Activated naive CD4-positive, alpha-beta T cell treated with anti-CD3 and anti-CD28 coated beads, Interleukin-2, amount 10 ng/mL, durations not matched to agents 7 days and 5 days (primary cell): Measurements from ENCODE around the gene IL5.
"Not testable (repeated sequence)": the region's sequence is repeated elsewhere in the genome, so short reads cannot be mapped to it uniquely, and the experiment has no call there.

Experiments used
- CTCF ChIA-PET: fragments of 350-600 bp; sonication (Branson Sonifier 250); formaldehyde crosslinking; loops from one replicate; lab custom pipeline; 2021; ENCODE audit warnings: antibody characterized with exemption; lab: Charles Lee
- DNase-seq: peaks from one replicate; pipeline ENCODE4 v3.0.0-alpha.2; 2020
- H3K27ac Mint-ChIP-seq: one replicate; pipeline ENCODE4 v1.8.0; 2021; ENCODE audit warnings: mild to moderate bottlenecking, moderate library complexity, mixed read lengths
- H3K27me3 Mint-ChIP-seq: one replicate; pipeline ENCODE4 v1.8.0; 2021; ENCODE audit warnings: mild to moderate bottlenecking, mixed read lengths
- H3K36me3 Mint-ChIP-seq: one replicate; pipeline ENCODE4 v1.8.0; 2021; ENCODE audit warnings: mixed read lengths
- H3K4me1 Mint-ChIP-seq: one replicate; pipeline ENCODE4 v1.8.0; 2021; ENCODE audit warnings: mixed read lengths
- H3K4me3 Mint-ChIP-seq: one replicate; pipeline ENCODE4 v1.8.0; 2021; ENCODE audit warnings: mild to moderate bottlenecking, moderate library complexity, mixed read lengths
- H3K9me3 Mint-ChIP-seq: one replicate; pipeline ENCODE4 v1.8.0; 2021; ENCODE audit warnings: mixed read lengths

IL5 gene

GRCh38 chr5:132556153-132556762 lies 12.9 kb upstream of the IL5 start:
- Mint-ChIP-seq H3K27me3 (peaks cover 11% of the 10 kb centered on the region), H3K36me3 (peaks cover 8% of the 10 kb centered on the region), H3K9me3 (no peaks in the 10 kb centered on the region), H3K27ac (peak overlapping the region; percentile 92), H3K4me1 (peaks cover 30% of the 10 kb centered on the region), H3K4me3 (peak overlapping the region; percentile 99)
- no peak for DNase-seq
- CTCF ChIA-PET: interaction anchor here (0.6 kb wide), 1 partner anchor 262 kb away, joined by 3 read pairs; no protein-coding TSS in a partner anchor

- CTCF ChIA-PET: interaction anchor here (0.7 to 1.0 kb wide), 2 partner anchors 23 to 24 kb away, joined by 3 to 5 read pairs; no protein-coding TSS in a partner anchor
- no peak overlapping the region for H3K27ac Mint-ChIP-seq
- H3K4me3 Mint-ChIP-seq: no peak overlapping the region
- peaks cover 7% of the 10 kb centered on the region for H3K4me1 Mint-ChIP-seq
- no peaks in the 10 kb centered on the region for H3K36me3 Mint-ChIP-seq
- no peaks in the 10 kb centered on the region for H3K9me3 Mint-ChIP-seq
- peaks cover 19% of the 10 kb centered on the region for H3K27me3 Mint-ChIP-seq
- no peak for DNase-seq
Observed at GRCh38 chr5:132549576-132549975, 6.3 kb upstream of the IL5 start.

GRCh38 chr5:132548834-132549233 lies 5.5 kb upstream of the IL5 start:
- H3K9me3 Mint-ChIP-seq, H3K36me3 Mint-ChIP-seq, H3K27ac Mint-ChIP-seq, H3K4me3 Mint-ChIP-seq, H3K4me1 Mint-ChIP-seq, DNase-seq: not testable (repeated sequence)
- CTCF ChIA-PET: interaction anchor here (1.2 kb wide), 1 partner anchor 20 kb away, joined by 3 read pairs; no protein-coding TSS in a partner anchor
- H3K27me3 Mint-ChIP-seq: peaks cover 20% of the 10 kb centered on the region

- no peak for DNase-seq
- H3K4me3 Mint-ChIP-seq: no peak overlapping the region
- H3K9me3 Mint-ChIP-seq: no peaks in the 10 kb centered on the region
- peaks cover 10% of the 10 kb centered on the region for H3K4me1 Mint-ChIP-seq
- no peak overlapping the region for H3K27ac Mint-ChIP-seq
- peaks cover 17% of the 10 kb centered on the region for H3K27me3 Mint-ChIP-seq
- CTCF ChIA-PET: no interaction called here
- no peaks in the 10 kb centered on the region for H3K36me3 Mint-ChIP-seq
Observed at GRCh38 chr5:132547269-132547668, 3.9 kb upstream of the IL5 start.

- Mint-ChIP-seq H3K4me3 (no peak overlapping the region), H3K9me3 (no peaks in the 10 kb centered on the region), H3K27me3 (peaks cover 14% of the 10 kb centered on the region), H3K4me1 (peaks cover 10% of the 10 kb centered on the region), H3K36me3 (no peaks in the 10 kb centered on the region), H3K27ac (no peak overlapping the region)
- CTCF ChIA-PET: interaction anchor here (0.8 kb wide), 1 partner anchor 20 kb away, joined by 5 read pairs; no protein-coding TSS in a partner anchor
- DNase-seq: peak; percentile 45
Observed at GRCh38 chr5:132546108-132546507, 2.8 kb upstream of the IL5 start.

GRCh38 chr5:132540764-132541163 lies 2.6 kb downstream of the IL5 start:
- no peak for DNase-seq
- Mint-ChIP-seq H3K27me3 (peaks cover 30% of the 10 kb centered on the region), H3K9me3 (no peaks in the 10 kb centered on the region), H3K4me1 (peaks cover 5% of the 10 kb centered on the region), H3K27ac (no peak overlapping the region), H3K36me3 (no peaks in the 10 kb centered on the region), H3K4me3 (no peak overlapping the region)
- CTCF ChIA-PET: no interaction called here

GRCh38 chr5:132540149-132540548 lies 3.2 kb downstream of the IL5 start:
- peaks cover 3% of the 10 kb centered on the region for H3K4me1 Mint-ChIP-seq
- no peaks in the 10 kb centered on the region for H3K36me3 Mint-ChIP-seq
- DNase-seq: no peak
- H3K27ac Mint-ChIP-seq: peak overlapping the region; percentile 19
- CTCF ChIA-PET: interaction anchor here (0.8 kb wide), 1 partner anchor 13 kb away, joined by 3 read pairs; no protein-coding TSS in a partner anchor
- no peak overlapping the region for H3K4me3 Mint-ChIP-seq
- H3K27me3 Mint-ChIP-seq: peaks cover 36% of the 10 kb centered on the region
- H3K9me3 Mint-ChIP-seq: no peaks in the 10 kb centered on the region

GRCh38 chr5:132539716-132540115 lies 3.6 kb downstream of the IL5 start:
- Mint-ChIP-seq H3K4me1 (peaks cover 3% of the 10 kb centered on the region), H3K9me3 (no peaks in the 10 kb centered on the region), H3K36me3 (no peaks in the 10 kb centered on the region), H3K27me3 (peaks cover 35% of the 10 kb centered on the region), H3K27ac (no peak overlapping the region), H3K4me3 (no peak overlapping the region)
- CTCF ChIA-PET: interaction anchor here (0.8 kb wide), 1 partner anchor 13 kb away, joined by 3 read pairs; no protein-coding TSS in a partner anchor
- no peak for DNase-seq

GRCh38 chr5:132530946-132531345 lies 12.4 kb downstream of the IL5 start:
- Mint-ChIP-seq H3K27me3 (peaks cover 49% of the 10 kb centered on the region), H3K9me3 (no peaks in the 10 kb centered on the region), H3K36me3 (no peaks in the 10 kb centered on the region), H3K27ac (no peak overlapping the region), H3K4me3 (no peak overlapping the region), H3K4me1 (peaks cover 17% of the 10 kb centered on the region)
- no peak for DNase-seq
- CTCF ChIA-PET: no interaction called here

GRCh38 chr5:132528866-132529634 lies 14.3 kb downstream of the IL5 start:
- Mint-ChIP-seq H3K9me3 (peaks cover 1% of the 10 kb centered on the region), H3K4me1 (peaks cover 34% of the 10 kb centered on the region), H3K27me3 (peaks cover 46% of the 10 kb centered on the region), H3K4me3 (no peak overlapping the region), H3K27ac (no peak overlapping the region), H3K36me3 (no peaks in the 10 kb centered on the region)
- DNase-seq: no peak
- CTCF ChIA-PET: interaction anchor here (0.6 to 4.2 kb wide), 6 partner anchors 9 to 290 kb away, joined by 3 to 47 read pairs (median 6); no protein-coding TSS in a partner anchor

GRCh38 chr5:132528021-132528420 lies 15.3 kb downstream of the IL5 start:
- CTCF ChIA-PET: interaction anchor here (1.0 to 4.2 kb wide), 14 partner anchors 10 to 355 kb away, joined by 3 to 47 read pairs (median 6); no protein-coding TSS in a partner anchor
- peaks cover 34% of the 10 kb centered on the region for H3K4me1 Mint-ChIP-seq
- no peaks in the 10 kb centered on the region for H3K36me3 Mint-ChIP-seq
- no peak overlapping the region for H3K27ac Mint-ChIP-seq
- H3K4me3 Mint-ChIP-seq: no peak overlapping the region
- H3K9me3 Mint-ChIP-seq: peaks cover 1% of the 10 kb centered on the region
- DNase-seq: no peak
- peaks cover 45% of the 10 kb centered on the region for H3K27me3 Mint-ChIP-seq

- H3K36me3 Mint-ChIP-seq: no peaks in the 10 kb centered on the region
- DNase-seq: no peak
- H3K4me3 Mint-ChIP-seq: no peak overlapping the region
- peaks cover 39% of the 10 kb centered on the region for H3K27me3 Mint-ChIP-seq
- no peak overlapping the region for H3K27ac Mint-ChIP-seq
- CTCF ChIA-PET: interaction anchor here (0.6 to 4.2 kb wide), 42 partner anchors 9 to 356 kb away, joined by 3 to 47 read pairs (median 4); partner anchors contain the start of genes CCNI2, IL13 and KIF3A
- H3K4me1 Mint-ChIP-seq: peaks cover 34% of the 10 kb centered on the region
- peaks cover 1% of the 10 kb centered on the region for H3K9me3 Mint-ChIP-seq
Observed at GRCh38 chr5:132526974-132527564, 16.3 kb downstream of the IL5 start.

GRCh38 chr5:132526290-132526973 lies 16.9 kb downstream of the IL5 start:
- CTCF ChIA-PET: interaction anchor here (0.6 to 4.2 kb wide), 44 partner anchors 9 to 302 kb away, joined by 3 to 47 read pairs (median 4); partner anchors contain the start of genes CCNI2, IL13 and KIF3A
- peaks cover 1% of the 10 kb centered on the region for H3K9me3 Mint-ChIP-seq
- DNase-seq: peak; percentile 46
- H3K4me3 Mint-ChIP-seq: no peak overlapping the region
- H3K27ac Mint-ChIP-seq: no peak overlapping the region
- peaks cover 35% of the 10 kb centered on the region for H3K27me3 Mint-ChIP-seq
- H3K4me1 Mint-ChIP-seq: peaks cover 33% of the 10 kb centered on the region
- H3K36me3 Mint-ChIP-seq: no peaks in the 10 kb centered on the region
